ENCODE measurements around the gene ZNF883.

ZNF883 gene

DNA sequence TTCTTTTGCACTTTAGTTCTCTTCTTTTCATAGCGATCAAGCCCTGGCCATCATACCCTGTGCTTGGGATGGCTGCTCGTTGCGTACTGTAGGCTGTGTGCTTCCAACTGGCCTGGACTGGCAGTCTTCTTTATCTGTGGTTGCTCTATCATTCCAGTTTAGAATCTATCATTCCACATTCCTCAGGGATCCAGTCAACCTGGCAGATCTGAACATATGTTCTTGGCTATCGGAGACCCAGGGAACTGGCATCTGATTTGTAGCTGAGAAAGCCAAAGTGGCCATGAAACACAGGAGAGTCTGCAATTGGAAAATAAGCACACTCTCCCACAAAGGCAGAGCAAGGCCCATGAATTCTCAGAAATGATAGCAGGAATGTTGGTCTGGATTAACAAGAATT lies 98.7 kb downstream of the ZNF883 start:
- Mint-ChIP-seq H3K27me3 (ENCODE audit: low read depth) (peaks cover 7% of the 10 kb centered on the region), H3K4me3 (no peak overlapping the region), H3K4me1 (peaks cover 14% of the 10 kb centered on the region), H3K36me3 (ENCODE audit: low read depth) (no peaks in the 10 kb centered on the region), H3K27ac (peak overlapping the region in 2 of 3 experiments; percentile 41 to 54), H3K9me3 (no peaks in the 10 kb centered on the region)
- TF ChIP-seq, protein P1, sequence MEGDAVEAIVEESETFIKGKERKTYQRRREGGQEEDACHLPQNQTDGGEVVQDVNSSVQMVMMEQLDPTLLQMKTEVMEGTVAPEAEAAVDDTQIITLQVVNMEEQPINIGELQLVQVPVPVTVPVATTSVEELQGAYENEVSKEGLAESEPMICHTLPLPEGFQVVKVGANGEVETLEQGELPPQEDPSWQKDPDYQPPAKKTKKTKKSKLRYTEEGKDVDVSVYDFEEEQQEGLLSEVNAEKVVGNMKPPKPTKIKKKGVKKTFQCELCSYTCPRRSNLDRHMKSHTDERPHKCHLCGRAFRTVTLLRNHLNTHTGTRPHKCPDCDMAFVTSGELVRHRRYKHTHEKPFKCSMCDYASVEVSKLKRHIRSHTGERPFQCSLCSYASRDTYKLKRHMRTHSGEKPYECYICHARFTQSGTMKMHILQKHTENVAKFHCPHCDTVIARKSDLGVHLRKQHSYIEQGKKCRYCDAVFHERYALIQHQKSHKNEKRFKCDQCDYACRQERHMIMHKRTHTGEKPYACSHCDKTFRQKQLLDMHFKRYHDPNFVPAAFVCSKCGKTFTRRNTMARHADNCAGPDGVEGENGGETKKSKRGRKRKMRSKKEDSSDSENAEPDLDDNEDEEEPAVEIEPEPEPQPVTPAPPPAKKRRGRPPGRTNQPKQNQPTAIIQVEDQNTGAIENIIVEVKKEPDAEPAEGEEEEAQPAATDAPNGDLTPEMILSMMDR (IDR thresholded peaks at IDR 0.05; ENCODE audit: unreplicated experiment in 3 of 3) = no peak

DNA sequence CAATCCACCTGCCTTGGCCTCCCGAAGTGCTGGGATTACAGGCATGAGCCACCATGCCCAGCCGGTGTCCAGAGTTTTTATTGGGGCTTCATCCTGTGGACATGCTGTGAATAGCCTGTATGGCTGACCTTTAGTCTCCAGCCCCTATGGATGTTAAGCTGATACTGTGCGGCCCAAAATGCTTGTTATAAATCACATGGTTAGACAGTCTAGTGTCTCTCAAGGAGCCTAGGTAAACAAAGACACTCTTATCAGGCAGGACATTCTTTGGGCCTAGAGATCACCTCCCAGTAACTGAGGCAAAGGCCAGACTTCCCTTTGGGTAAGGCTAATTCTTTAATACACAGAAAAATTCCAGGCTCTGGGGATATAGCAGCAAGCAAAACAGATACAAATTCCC lies 99.4 kb downstream of the ZNF883 start:
- Mint-ChIP-seq H3K4me1 (peaks cover 14% of the 10 kb centered on the region), H3K9me3 (no peaks in the 10 kb centered on the region), H3K4me3 (no peak overlapping the region), H3K27ac (no peak overlapping the region), H3K36me3 (ENCODE audit: low read depth) (no peaks in the 10 kb centered on the region), H3K27me3 (ENCODE audit: low read depth) (peaks cover 3% of the 10 kb centered on the region)
- TF ChIP-seq, protein P1 (IDR thresholded peaks at IDR 0.05; ENCODE audit: unreplicated experiment in 3 of 3) = no peak

DNA sequence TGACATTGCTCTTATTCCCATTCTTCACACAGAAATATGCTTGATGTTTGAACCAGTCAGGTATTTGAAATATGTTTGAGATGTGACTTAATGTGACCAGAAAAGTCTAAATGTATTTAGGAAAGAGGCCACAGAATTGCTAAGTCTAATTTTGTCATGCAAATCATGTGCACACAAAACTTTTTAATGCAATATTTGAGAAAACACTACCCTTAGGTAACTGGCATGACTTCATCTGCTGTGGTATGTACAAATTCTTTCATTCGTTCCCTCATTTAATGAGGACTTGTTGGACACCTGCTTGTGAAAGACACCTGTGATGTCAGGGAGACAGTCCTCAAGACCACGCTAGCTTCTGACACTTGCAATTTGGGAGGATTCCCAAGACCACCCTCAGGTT lies 100.3 kb downstream of the ZNF883 start:
- Mint-ChIP-seq H3K4me3 (no peak overlapping the region), H3K27ac (no peak overlapping the region), H3K4me1 (peaks cover 14% of the 10 kb centered on the region), H3K36me3 (ENCODE audit: low read depth) (no peaks in the 10 kb centered on the region), H3K27me3 (ENCODE audit: low read depth) (peaks cover 7% of the 10 kb centered on the region), H3K9me3 (no peaks in the 10 kb centered on the region)
- TF ChIP-seq, protein P1 (IDR thresholded peaks at IDR 0.05; ENCODE audit: unreplicated experiment in 3 of 3) = no peak
